Measurements from ENCODE around the gene ALOX5.
A peak's percentile ranks its signal among the peaks of the same experiment; 100 is the strongest.

Gene ALOX5

GRCh38 chr10:45444022-45444421 lies 70.0 kb downstream of the ALOX5 start:
- DNase-seq, result no peak

GRCh38 chr10:45444976-45445898 lies 71.2 kb downstream of the ALOX5 start:
- DNase-seq, result no peak

- no peak for DNase-seq
Measured at GRCh38 chr10:45446858-45447257, 72.8 kb downstream of the ALOX5 start.

- DNase-seq, result no peak
Measured at GRCh38 chr10:45447416-45447815, 73.4 kb downstream of the ALOX5 start.

- no peak for DNase-seq
Measured at GRCh38 chr10:45450866-45451265, 76.8 kb downstream of the ALOX5 start.

- no peak for DNase-seq
Measured at GRCh38 chr10:45451407-45451806, 77.4 kb downstream of the ALOX5 start.

- DNase-seq, result no peak
Measured at GRCh38 chr10:45452268-45452667, 78.3 kb downstream of the ALOX5 start.

GRCh38 chr10:45452743-45453452 lies 78.9 kb downstream of the ALOX5 start:
- no peak for DNase-seq

- DNase-seq, result no peak
Measured at GRCh38 chr10:45453639-45454255, 79.7 kb downstream of the ALOX5 start.

- DNase-seq, result no peak
Measured at GRCh38 chr10:45454262-45454661, 80.2 kb downstream of the ALOX5 start.

- no peak for DNase-seq
Measured at GRCh38 chr10:45454859-45455258, 80.8 kb downstream of the ALOX5 start.

- no peak for DNase-seq
Measured at GRCh38 chr10:45456233-45456632, 82.2 kb downstream of the ALOX5 start.

- DNase-seq, result no peak
Measured at GRCh38 chr10:45456822-45457221, 82.8 kb downstream of the ALOX5 start.

GRCh38 chr10:45457487-45457886 lies 83.5 kb downstream of the ALOX5 start:
- DNase-seq, result no peak

- DNase-seq, result no peak
Measured at GRCh38 chr10:45460235-45460878, 86.3 kb downstream of the ALOX5 start.

- no peak for DNase-seq
Measured at GRCh38 chr10:45461034-45461433, 87.0 kb downstream of the ALOX5 start.

GRCh38 chr10:45463244-45464116 lies 89.5 kb downstream of the ALOX5 start:
- no peak for DNase-seq

GRCh38 chr10:45464958-45465567 lies 91.0 kb downstream of the ALOX5 start:
- DNase-seq, result peak; percentile 78

- DNase-seq, result no peak
Measured at GRCh38 chr10:45466784-45467183, 92.8 kb downstream of the ALOX5 start.

- no peak for DNase-seq
Measured at GRCh38 chr10:45468079-45468478, 94.1 kb downstream of the ALOX5 start.
